Measurements from ENCODE around the gene ACSM3. TPM values are rescaled to one million over a fixed set of nuclear protein-coding genes. Genes with fewer than 3 reads are reported as not detected.
"Not testable (repeated sequence)": the region's sequence is repeated elsewhere in the genome, so short reads cannot be mapped to it uniquely, and the experiment has no call there.

Gene ACSM3
- total and polyA plus RNA-seq, 9 of the 15 experiments (the other 6 are each of a cell fraction or from before 2014, with no cell fraction given): 112 to 420 (median 182) TPM

DNA sequence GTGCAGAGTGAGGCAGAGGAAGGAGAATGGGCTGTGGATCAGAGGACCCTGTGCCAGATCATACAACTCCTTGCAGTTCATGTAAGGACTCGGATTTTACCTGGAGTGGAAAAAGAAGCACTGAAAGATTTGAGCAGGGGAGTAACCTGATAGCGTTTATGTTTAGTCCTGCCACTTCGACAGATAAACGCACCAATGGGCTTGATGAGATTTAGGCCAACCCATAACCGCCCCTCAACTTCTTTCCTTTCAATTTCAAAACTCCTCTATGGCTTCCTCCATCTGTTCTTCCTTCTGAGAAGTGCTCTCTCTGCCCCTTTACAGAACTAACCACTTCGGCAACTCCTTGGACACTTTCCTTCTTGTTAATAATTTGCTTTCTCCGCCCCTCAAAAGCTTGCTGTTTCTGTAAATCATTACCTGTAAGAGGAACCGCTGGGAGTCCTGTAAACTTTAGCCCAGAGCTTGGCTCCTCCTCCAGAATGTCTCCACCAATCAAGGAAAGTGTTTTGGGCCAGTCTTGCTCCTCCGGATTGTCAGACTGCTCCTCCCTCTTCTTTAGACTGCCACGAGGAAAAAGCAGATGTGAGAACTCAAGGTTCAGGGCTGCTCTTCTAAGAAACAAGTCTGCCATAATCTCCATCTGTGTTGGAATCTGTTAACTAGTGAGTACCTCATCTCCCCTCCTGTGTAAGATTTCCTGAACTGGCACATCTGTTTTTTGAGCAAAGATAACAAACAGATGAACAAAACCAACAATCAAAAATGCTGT, at the start of gene ACSM3 (continued):
- TF ChIP-seq EP400 (IDR thresholded peaks at IDR 0.05) (peak; percentile 73), SIN3B (IDR thresholded peaks at IDR 0.05; ENCODE audit: low read depth) (no peak), IFI16 (CRISPR knock-in tag; IDR thresholded peaks at IDR 0.05) (no peak), THRAP3 (IDR thresholded peaks at IDR 0.05; ENCODE audit: borderline replicate concordance) (no peak), TOE1 (IDR thresholded peaks at IDR 0.05; ENCODE audit: borderline replicate concordance) (0 out of 2 replicates have a peak, but pooled peaks have one; percentile 14), TOE1 (CRISPR knock-in tag; IDR thresholded peaks at IDR 0.05; ENCODE audit: borderline replicate concordance, low read depth) (no peak)
- TF ChIP-seq, protein P1, sequence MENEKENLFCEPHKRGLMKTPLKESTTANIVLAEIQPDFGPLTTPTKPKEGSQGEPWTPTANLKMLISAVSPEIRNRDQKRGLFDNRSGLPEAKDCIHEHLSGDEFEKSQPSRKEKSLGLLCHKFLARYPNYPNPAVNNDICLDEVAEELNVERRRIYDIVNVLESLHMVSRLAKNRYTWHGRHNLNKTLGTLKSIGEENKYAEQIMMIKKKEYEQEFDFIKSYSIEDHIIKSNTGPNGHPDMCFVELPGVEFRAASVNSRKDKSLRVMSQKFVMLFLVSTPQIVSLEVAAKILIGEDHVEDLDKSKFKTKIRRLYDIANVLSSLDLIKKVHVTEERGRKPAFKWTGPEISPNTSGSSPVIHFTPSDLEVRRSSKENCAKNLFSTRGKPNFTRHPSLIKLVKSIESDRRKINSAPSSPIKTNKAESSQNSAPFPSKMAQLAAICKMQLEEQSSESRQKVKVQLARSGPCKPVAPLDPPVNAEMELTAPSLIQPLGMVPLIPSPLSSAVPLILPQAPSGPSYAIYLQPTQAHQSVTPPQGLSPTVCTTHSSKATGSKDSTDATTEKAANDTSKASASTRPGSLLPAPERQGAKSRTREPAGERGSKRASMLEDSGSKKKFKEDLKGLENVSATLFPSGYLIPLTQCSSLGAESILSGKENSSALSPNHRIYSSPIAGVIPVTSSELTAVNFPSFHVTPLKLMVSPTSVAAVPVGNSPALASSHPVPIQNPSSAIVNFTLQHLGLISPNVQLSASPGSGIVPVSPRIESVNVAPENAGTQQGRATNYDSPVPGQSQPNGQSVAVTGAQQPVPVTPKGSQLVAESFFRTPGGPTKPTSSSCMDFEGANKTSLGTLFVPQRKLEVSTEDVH (IDR thresholded peaks at IDR 0.05; ENCODE audit: low read depth, partially characterized antibody): no peak

DNA sequence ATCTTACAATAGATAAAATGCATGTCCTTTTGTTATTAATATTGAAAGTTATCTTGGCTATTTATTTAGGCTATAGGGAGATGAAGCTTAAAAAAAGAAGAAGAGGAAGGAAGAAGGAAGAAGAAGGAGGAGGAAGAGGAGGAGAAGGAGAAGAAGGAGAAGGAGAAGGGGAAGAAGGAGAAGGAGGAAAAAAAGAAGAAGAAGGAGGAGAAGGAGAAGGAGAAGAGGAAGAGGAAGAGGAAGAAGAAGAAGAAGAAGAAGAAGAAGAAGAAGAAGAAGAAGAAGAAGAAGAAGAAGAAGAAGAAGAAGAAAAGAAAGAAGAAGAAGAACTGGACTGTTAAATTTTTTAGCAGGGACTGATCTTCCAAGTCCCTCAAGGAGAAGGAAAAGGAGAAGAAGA, 46.1 kb upstream of the ACSM3 start:
- BruUV-seq (replicated peaks); H2AFZ ChIP-seq (ENCODE audit: low read depth, low read length); intact Hi-C loops (cut with micrococcal nuclease); H3K27me3 ChIP-seq (ENCODE audit: control insufficient read depth in 2 of 2, insufficient read depth in 2 of 2, low read length in 2 of 2); H3K36me3 ChIP-seq (ENCODE audit: control insufficient read depth, insufficient read depth, low read length); H4K20me1 ChIP-seq (replicated peaks; ENCODE audit: control insufficient read depth, insufficient read depth, low read length); FAIRE-seq; CTCF ChIA-PET (ENCODE audit: low intra/inter-chr PET ratio); H3K4me1 ChIP-seq (replicated peaks in 1 of 2; ENCODE audit: control insufficient read depth in 2 of 2, insufficient read depth in 2 of 2, low read length in 2 of 2); in situ Hi-C loops (cut with MboI); DNase-seq (ENCODE audit: extremely low read depth in 1 of 4, low spot score in 3 of 4); H3K27ac ChIP-seq (ENCODE audit: extremely low read depth, low read depth, low read length); H3K4me2 ChIP-seq (ENCODE audit: insufficient read depth, low read length); POLR2A ChIA-PET; H3K4me3 ChIP-seq; H3K79me2 ChIP-seq (ENCODE audit: control insufficient read depth, insufficient read depth, low read length); H3K9me1 ChIP-seq (ENCODE audit: control insufficient read depth, insufficient read depth, low read length); ATAC-seq; H3K9ac ChIP-seq (ENCODE audit: insufficient read depth in 1 of 2, low read depth in 2 of 2, low read length in 2 of 2); H3K9me3 ChIP-seq (replicated peaks; ENCODE audit: control insufficient read depth, insufficient read depth, low read depth, low read length): not testable (repeated sequence)
- TF ChIP-seq, protein P2, sequence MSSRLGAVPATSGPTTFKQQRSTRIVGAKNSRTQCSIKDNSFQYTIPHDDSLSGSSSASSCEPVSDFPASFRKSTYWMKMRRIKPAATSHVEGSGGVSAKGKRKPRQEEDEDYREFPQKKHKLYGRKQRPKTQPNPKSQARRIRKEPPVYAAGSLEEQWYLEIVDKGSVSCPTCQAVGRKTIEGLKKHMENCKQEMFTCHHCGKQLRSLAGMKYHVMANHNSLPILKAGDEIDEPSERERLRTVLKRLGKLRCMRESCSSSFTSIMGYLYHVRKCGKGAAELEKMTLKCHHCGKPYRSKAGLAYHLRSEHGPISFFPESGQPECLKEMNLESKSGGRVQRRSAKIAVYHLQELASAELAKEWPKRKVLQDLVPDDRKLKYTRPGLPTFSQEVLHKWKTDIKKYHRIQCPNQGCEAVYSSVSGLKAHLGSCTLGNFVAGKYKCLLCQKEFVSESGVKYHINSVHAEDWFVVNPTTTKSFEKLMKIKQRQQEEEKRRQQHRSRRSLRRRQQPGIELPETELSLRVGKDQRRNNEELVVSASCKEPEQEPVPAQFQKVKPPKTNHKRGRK (tag; IDR thresholded peaks at IDR 0.05): peak; percentile 83

Data from K562 (cell line).